DND-41 (cell line): Measurements from ENCODE around the gene PHKA1.

Source experiments
- ATAC-seq: fragments of 200-7000 bp; cut with Tn5 transposase; 3 replicates; pipeline ENCODE4 v1.9.1; 2021; ENCODE audit warnings: low read depth; ENCODE audit not compliant: insufficient read depth
- DNase-seq: peaks from one replicate; pipeline ENCODE4 v3.0.0-alpha.2; 2020
- H2AFZ ChIP-seq: 2 replicates; pipeline ENCODE4 v1.6.0; 2012; ENCODE audit warnings: low read depth, low read length
- H3K27ac ChIP-seq: 2 replicates; pipeline ENCODE4 v1.5.1; 2012; ENCODE audit warnings: low read length, inconsistent platforms
- H3K27me3 ChIP-seq: fragments of 200-600 bp; sonication (generic); 2 replicates; pipeline ENCODE4 v1.6.0; 2012; ENCODE audit warnings: low read length, mild to moderate bottlenecking, inconsistent platforms; ENCODE audit not compliant: insufficient read depth, poor library complexity
- H3K36me3 ChIP-seq: 2 replicates; pipeline ENCODE4 v1.5.1; 2012; ENCODE audit warnings: low read length, inconsistent platforms; ENCODE audit not compliant: insufficient read depth
- H3K4me1 ChIP-seq: 2 replicates; pipeline ENCODE4 v1.5.1; 2012; ENCODE audit warnings: mild to moderate bottlenecking, low read length; ENCODE audit not compliant: insufficient read depth
- H3K4me2 ChIP-seq: 2 replicates; pipeline ENCODE4 v1.6.0; 2012; ENCODE audit warnings: mild to moderate bottlenecking, moderate library complexity, low read length, inconsistent platforms; ENCODE audit not compliant: insufficient read depth
- H3K4me3 ChIP-seq, 2 experiments: fragments of 200-600 bp in 1 of 2; shearing (Covaris generic) in 1 of 2; 2 replicates each; pipeline ENCODE4 v1.5.1; 2012 to 2016; ENCODE audit warnings: inconsistent platforms in 2 of 2, low read length in 2 of 2, mild to moderate bottlenecking in 2 of 2, low read depth in 1 of 2, moderate library complexity in 1 of 2
- H3K79me2 ChIP-seq: 2 replicates; pipeline ENCODE4 v1.6.0; 2012; ENCODE audit warnings: low read length, inconsistent platforms; ENCODE audit not compliant: insufficient read depth
- H3K9ac ChIP-seq: 2 replicates; pipeline ENCODE4 v1.6.0; 2012; ENCODE audit warnings: low read depth, mild to moderate bottlenecking, inconsistent platforms, low read length, moderate library complexity
- H3K9me3 ChIP-seq: 2 replicates; pipeline ENCODE4 v1.5.1; 2012; ENCODE audit warnings: low read length, moderate library complexity, mild to moderate bottlenecking, inconsistent platforms; ENCODE audit not compliant: insufficient read depth, severe bottlenecking
- H4K20me1 ChIP-seq: 2 replicates; pipeline ENCODE4 v1.6.0; 2012; ENCODE audit warnings: low read length; ENCODE audit not compliant: insufficient read depth
- EZH2 ChIP-seq: IDR thresholded peaks from 3 replicates; pipeline ENCODE4 v1.6.1; 2012; ENCODE audit warnings: borderline replicate concordance, low read depth, mild to moderate bottlenecking, moderate library complexity, low read length, inconsistent platforms; ENCODE audit not compliant: severe bottlenecking
- TF ChIP-seq, protein P1 (sequence below): IDR thresholded peaks from 2 replicates; pipeline ENCODE4 v1.5.1; 2012; ENCODE audit warnings: borderline replicate concordance, low read length, moderate library complexity, mild to moderate bottlenecking; ENCODE audit not compliant: poor library complexity, severe bottlenecking; ENCODE audit errors: extremely low read depth

Gene PHKA1

DNA sequence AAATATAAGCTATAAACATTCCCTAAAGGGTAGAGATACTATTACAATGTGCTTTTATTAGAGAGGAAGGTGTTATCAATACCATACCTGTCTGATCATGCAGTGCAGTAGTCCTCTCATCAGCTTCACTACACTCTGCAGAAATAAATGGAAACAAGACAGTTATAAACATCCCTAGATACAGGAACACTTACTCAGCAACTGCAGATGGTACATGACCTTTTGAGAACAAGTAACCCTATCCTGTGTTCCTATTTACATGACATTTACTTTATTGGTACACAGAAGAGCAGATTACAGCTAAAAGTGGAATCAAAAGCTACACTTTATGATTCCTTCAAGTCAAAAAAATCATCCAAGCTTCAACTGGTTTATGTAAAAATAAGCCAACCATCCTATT is 9.0 kb downstream of the PHKA1 start:
- no peaks in the 10 kb centered on the region for H3K9me3 ChIP-seq
- no peak overlapping the region for H2AFZ ChIP-seq
- no peaks in the 10 kb centered on the region for H4K20me1 ChIP-seq
- H3K27me3 ChIP-seq: no peaks in the 10 kb centered on the region
- H3K27ac ChIP-seq: no peak overlapping the region
- no peak overlapping the region for H3K4me2 ChIP-seq
- no peaks in the 10 kb centered on the region for H3K36me3 ChIP-seq
- no peaks in the 10 kb centered on the region for H3K4me1 ChIP-seq
- ATAC-seq (no peak), DNase-seq (no peak)
- no peak overlapping the region for H3K4me3 ChIP-seq
- TF ChIP-seq, protein P1, sequence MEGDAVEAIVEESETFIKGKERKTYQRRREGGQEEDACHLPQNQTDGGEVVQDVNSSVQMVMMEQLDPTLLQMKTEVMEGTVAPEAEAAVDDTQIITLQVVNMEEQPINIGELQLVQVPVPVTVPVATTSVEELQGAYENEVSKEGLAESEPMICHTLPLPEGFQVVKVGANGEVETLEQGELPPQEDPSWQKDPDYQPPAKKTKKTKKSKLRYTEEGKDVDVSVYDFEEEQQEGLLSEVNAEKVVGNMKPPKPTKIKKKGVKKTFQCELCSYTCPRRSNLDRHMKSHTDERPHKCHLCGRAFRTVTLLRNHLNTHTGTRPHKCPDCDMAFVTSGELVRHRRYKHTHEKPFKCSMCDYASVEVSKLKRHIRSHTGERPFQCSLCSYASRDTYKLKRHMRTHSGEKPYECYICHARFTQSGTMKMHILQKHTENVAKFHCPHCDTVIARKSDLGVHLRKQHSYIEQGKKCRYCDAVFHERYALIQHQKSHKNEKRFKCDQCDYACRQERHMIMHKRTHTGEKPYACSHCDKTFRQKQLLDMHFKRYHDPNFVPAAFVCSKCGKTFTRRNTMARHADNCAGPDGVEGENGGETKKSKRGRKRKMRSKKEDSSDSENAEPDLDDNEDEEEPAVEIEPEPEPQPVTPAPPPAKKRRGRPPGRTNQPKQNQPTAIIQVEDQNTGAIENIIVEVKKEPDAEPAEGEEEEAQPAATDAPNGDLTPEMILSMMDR: no peak
- no peak for TF ChIP-seq EZH2
- H3K9ac ChIP-seq: no peak overlapping the region
- no peaks in the 10 kb centered on the region for H3K79me2 ChIP-seq

DNA sequence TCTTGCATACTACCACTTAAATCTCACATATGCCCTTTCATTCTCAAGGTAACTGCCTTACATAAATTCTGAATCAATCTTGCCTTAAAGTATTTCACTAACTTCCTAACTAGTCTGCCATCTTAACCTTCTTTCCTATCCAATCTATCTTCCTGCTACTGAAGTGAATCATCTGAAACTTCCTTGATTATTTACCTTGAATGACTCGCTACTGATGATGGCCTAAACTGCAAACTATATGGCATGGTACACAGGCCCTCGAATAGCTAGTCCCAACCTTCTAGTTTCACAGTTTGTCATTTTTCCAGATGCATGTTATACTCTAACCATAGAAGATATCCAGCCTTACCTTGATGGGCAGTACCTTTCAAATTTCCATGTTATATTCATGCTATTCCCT is 19.9 kb downstream of the PHKA1 start:
- no peak overlapping the region for H3K9ac ChIP-seq
- no peaks in the 10 kb centered on the region for H4K20me1 ChIP-seq
- H3K4me2 ChIP-seq: no peak overlapping the region
- no peaks in the 10 kb centered on the region for H3K4me1 ChIP-seq
- H3K79me2 ChIP-seq: no peaks in the 10 kb centered on the region
- no peak overlapping the region for H3K27ac ChIP-seq
- H2AFZ ChIP-seq: no peak overlapping the region
- H3K4me3 ChIP-seq: no peak overlapping the region
- TF ChIP-seq, protein P1: no peak
- TF ChIP-seq EZH2: no peak
- H3K27me3 ChIP-seq: no peaks in the 10 kb centered on the region
- H3K36me3 ChIP-seq: no peaks in the 10 kb centered on the region
- no peak for ATAC-seq
- DNase-seq: no peak
- no peaks in the 10 kb centered on the region for H3K9me3 ChIP-seq

DNA sequence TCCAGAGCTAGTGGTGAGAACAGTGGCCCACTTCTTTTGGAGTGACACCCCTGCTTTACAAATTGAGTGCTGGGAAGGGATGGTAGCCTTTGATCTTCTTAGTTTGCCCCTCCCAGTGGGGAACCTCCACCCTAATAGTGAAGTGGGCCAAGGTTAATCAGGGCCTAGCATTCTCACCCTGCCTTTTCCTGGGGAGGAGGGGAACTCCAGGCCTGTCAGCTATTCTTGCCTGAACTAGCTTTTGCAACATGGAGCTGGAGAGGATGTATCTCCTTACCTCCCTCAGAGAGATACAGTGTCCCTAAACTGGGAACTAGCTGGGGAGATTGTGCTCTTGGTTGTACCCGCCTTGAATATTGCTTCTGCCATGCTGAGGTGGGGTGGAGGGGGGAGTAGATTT is 20.6 kb downstream of the PHKA1 start:
- Histone ChIP-seq H3K4me1 (no peaks in the 10 kb centered on the region), H3K4me3 (no peak overlapping the region), H3K9ac (no peak overlapping the region), H4K20me1 (no peaks in the 10 kb centered on the region), H3K9me3 (no peaks in the 10 kb centered on the region), H3K79me2 (no peaks in the 10 kb centered on the region), H3K4me2 (no peak overlapping the region), H3K27me3 (no peaks in the 10 kb centered on the region), H3K27ac (no peak overlapping the region), H3K36me3 (no peaks in the 10 kb centered on the region), H2AFZ (no peak overlapping the region)
- TF ChIP-seq, protein P1: no peak
- no peak for ATAC-seq
- no peak for DNase-seq

DNA sequence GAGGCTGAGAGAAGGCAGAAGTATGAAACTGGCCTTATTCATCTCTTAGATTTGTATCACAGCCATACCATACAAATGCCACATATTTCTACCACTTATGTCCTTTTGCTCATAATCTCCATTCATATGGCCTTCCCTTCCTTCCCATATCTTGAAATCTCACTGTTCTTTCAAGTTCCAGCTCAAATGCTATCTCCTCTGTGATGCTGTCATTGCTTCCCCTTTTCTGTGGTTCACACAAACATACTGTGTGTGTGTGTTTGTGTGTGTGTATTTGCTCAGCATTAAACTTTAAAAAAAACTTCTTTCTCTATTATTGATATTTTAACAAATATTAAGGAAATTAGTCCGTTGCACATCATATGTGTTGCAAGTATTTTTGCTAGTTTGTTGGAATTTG is 26.7 kb downstream of the PHKA1 start:
- Histone ChIP-seq H3K27me3 (no peaks in the 10 kb centered on the region), H3K79me2 (no peaks in the 10 kb centered on the region), H2AFZ (no peak overlapping the region), H3K9ac (no peak overlapping the region), H3K27ac (no peak overlapping the region), H3K4me2 (no peak overlapping the region), H4K20me1 (no peaks in the 10 kb centered on the region), H3K36me3 (no peaks in the 10 kb centered on the region), H3K9me3 (no peaks in the 10 kb centered on the region), H3K4me1 (no peaks in the 10 kb centered on the region), H3K4me3 (no peak overlapping the region)
- ATAC-seq: no peak
- no peak for TF ChIP-seq EZH2
- TF ChIP-seq, protein P1: no peak
- no peak for DNase-seq
